NB4 (cell line): Measurements from ENCODE around the gene CPNE4.

Source experiments
- POLR2A ChIP-seq: IDR thresholded peaks from 2 replicates; pipeline ENCODE4 v1.6.1; 2011; ENCODE audit warnings: mild to moderate bottlenecking; ENCODE audit not compliant: insufficient read length; ENCODE audit errors: extremely low read depth
- TF ChIP-seq, protein P1 (sequence below): IDR thresholded peaks from one replicate; pipeline ENCODE4 v1.5.1; 2012; ENCODE audit warnings: low read depth, low read length
- TF ChIP-seq, protein P2 (sequence below): IDR thresholded peaks from 2 replicates; pipeline ENCODE4 v1.6.1; 2011; ENCODE audit warnings: low read depth, low read length

GRCh38 chr3:131494706-131495105, 540.1 kb downstream of the CPNE4 start:
- TF ChIP-seq, protein P1, sequence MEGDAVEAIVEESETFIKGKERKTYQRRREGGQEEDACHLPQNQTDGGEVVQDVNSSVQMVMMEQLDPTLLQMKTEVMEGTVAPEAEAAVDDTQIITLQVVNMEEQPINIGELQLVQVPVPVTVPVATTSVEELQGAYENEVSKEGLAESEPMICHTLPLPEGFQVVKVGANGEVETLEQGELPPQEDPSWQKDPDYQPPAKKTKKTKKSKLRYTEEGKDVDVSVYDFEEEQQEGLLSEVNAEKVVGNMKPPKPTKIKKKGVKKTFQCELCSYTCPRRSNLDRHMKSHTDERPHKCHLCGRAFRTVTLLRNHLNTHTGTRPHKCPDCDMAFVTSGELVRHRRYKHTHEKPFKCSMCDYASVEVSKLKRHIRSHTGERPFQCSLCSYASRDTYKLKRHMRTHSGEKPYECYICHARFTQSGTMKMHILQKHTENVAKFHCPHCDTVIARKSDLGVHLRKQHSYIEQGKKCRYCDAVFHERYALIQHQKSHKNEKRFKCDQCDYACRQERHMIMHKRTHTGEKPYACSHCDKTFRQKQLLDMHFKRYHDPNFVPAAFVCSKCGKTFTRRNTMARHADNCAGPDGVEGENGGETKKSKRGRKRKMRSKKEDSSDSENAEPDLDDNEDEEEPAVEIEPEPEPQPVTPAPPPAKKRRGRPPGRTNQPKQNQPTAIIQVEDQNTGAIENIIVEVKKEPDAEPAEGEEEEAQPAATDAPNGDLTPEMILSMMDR: no peak
- TF ChIP-seq, protein P2, sequence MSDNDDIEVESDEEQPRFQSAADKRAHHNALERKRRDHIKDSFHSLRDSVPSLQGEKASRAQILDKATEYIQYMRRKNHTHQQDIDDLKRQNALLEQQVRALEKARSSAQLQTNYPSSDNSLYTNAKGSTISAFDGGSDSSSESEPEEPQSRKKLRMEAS: no peak
- TF ChIP-seq POLR2A: no peak
